Thoracic aorta (tissue), 2 donors: ENCODE measurements around the gene ARID1B. TPM values are rescaled to one million over a fixed set of nuclear protein-coding genes. Genes with fewer than 3 reads are reported as not detected.

ENCODE experiments used
- ATAC-seq: fragments of 150-250 bp; one replicate; pipeline ENCODE4 v1.8.0; 2017; ENCODE audit warnings: low read depth; ENCODE audit not compliant: insufficient number of reproducible peaks, low FRiP score
- DNase-seq: peaks from one replicate; pipeline ENCODE4 v3.0.0-alpha.2; 2020; ENCODE audit warnings: low spot score
- H3K27ac ChIP-seq, 2 donors: fragments of 200-600 bp; sonication (generic); 1 replicate in 1 of 2; 2 replicates in 1 of 2; pipeline ENCODE4 v1.5.1; 2016; ENCODE audit warnings: mild to moderate bottlenecking in 2 of 2, moderate library complexity in 2 of 2
- H3K27me3 ChIP-seq: fragments of 200-600 bp; sonication (generic); replicated peaks from 2 replicates; pipeline ENCODE4 v1.6.0; 2016; ENCODE audit warnings: mild to moderate bottlenecking; ENCODE audit not compliant: insufficient read depth
- H3K36me3 ChIP-seq: fragments of 200-600 bp; sonication (generic); one replicate; pipeline ENCODE4 v1.5.1; 2016
- H3K4me1 ChIP-seq, 2 donors: fragments of 200-600 bp; sonication (generic); 1 replicate in 1 of 2; 2 replicates in 1 of 2; pipeline versions ENCODE4 v1.5.1 to v1.6.0; 2016; ENCODE audit warnings: low read depth in 2 of 2, mild to moderate bottlenecking in 1 of 2; ENCODE audit not compliant: control insufficient read depth in 1 of 2
- H3K4me3 ChIP-seq: fragments of 200-600 bp; sonication (generic); 2 replicates; pipeline ENCODE4 v1.5.1; 2016; ENCODE audit warnings: mild to moderate bottlenecking
- H3K9me3 ChIP-seq: fragments of 200-600 bp; sonication (generic); 2 replicates; pipeline ENCODE4 v1.5.1; 2016
- total RNA-seq, 2 donors: library from RNA; depleted of rRNA; stranded (reverse); fragments of >200 nt; gene quantifications; one replicate each; pipeline versions ENCODE4 v1.1.0 to v1.2.3, GENCODE V29; 2016
- TF ChIP-seq, protein P1 (sequence below): fragments of 200-600 bp; sonication (generic); IDR thresholded peaks from one replicate; pipeline ENCODE4 v1.5.1; 2019; ENCODE audit warnings: antibody characterized with exemption

The ARID1B gene
- total RNA-seq, 2 donors from 2014 or later = 120 to 158 TPM

DNA sequence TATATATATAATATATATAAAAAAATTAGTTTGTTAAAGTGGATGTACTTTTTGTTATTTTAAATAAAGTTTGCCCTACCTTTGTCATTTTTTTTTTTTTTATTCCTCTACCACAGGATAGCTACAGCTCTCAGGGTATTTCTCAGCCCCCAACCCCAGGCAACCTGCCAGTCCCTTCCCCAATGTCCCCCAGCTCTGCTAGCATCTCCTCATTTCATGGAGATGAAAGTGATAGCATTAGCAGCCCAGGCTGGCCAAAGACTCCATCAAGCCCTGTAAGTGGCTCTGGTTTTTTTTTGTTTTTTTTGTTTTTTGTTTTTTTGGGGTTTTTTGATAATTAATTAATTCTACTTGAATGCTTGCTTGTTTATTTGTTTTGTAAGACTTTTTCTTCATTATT, 397.6 kb downstream of the ARID1B start:
- Histone ChIP-seq H3K4me1 (peaks cover 2 to 8% of the 10 kb centered on the region in 2 donors), H3K27ac (no peak overlapping the region), H3K27me3 (no peaks in the 10 kb centered on the region), H3K4me3 (no peak overlapping the region), H3K36me3 (no peaks in the 10 kb centered on the region), H3K9me3 (no peaks in the 10 kb centered on the region)
- DNase-seq (no peak), ATAC-seq (no peak)
- TF ChIP-seq, protein P1, sequence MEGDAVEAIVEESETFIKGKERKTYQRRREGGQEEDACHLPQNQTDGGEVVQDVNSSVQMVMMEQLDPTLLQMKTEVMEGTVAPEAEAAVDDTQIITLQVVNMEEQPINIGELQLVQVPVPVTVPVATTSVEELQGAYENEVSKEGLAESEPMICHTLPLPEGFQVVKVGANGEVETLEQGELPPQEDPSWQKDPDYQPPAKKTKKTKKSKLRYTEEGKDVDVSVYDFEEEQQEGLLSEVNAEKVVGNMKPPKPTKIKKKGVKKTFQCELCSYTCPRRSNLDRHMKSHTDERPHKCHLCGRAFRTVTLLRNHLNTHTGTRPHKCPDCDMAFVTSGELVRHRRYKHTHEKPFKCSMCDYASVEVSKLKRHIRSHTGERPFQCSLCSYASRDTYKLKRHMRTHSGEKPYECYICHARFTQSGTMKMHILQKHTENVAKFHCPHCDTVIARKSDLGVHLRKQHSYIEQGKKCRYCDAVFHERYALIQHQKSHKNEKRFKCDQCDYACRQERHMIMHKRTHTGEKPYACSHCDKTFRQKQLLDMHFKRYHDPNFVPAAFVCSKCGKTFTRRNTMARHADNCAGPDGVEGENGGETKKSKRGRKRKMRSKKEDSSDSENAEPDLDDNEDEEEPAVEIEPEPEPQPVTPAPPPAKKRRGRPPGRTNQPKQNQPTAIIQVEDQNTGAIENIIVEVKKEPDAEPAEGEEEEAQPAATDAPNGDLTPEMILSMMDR = no peak

DNA sequence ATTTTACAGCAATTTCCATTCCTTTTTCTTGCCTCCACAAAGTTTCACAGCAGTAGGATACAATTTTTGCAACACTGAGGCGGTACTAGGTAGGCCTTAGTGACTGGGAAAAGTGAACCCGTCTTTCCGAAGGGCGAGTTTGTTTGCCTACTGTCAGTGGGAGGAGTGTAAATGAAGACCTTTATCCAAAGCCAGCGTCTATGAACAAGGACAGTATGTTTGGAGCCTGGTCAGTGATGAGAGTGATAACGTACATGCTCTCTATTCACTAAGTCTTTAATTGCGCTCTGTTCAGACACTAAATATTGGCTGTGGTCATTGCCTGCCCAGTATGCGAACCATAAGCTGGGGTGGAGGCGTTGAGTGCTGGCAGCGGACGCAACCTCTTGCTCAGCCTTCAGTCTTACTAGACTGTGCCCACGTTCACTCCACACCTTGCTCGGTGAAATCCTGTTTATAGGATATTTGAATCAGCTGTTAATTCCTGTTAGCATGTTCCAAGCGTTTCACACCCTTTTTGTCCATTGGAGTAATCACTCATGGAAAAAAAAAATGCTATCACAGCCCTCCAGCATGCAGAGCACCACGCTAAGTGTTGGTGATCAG, 400.7 kb downstream of the ARID1B start:
- H3K9me3 ChIP-seq = no peaks in the 10 kb centered on the region
- DNase-seq (no peak), ATAC-seq (no peak)

DNA sequence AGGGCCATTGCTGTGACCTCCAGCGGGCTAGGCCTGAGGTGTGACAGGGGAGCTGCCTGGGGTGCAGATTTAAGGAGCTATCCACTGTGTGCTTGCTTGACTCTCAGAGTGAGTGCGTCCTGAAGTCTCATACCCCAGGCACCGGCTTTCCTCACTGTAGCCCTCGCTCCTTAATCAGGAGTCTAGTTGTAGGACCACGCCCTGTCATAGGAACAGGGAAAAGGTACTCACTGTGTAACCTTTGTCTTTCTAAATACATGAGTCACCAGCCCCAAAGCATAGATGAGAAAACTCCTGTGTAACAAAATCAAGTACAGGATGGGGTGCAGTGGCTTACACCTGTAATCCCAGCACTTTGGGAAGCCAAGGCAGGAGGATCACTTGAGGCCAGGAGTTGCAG, 404.5 kb downstream of the ARID1B start:
- TF ChIP-seq, protein P1 = no peak
- H3K27ac ChIP-seq = no peak overlapping the region

More for the DNA sequence above, 400.7 kb downstream of the ARID1B start:
- no peak overlapping the region for H3K27ac ChIP-seq
- no peaks in the 10 kb centered on the region for H3K4me1 ChIP-seq
- TF ChIP-seq, protein P1 = no peak
- no peak overlapping the region for H3K4me3 ChIP-seq
- H3K36me3 ChIP-seq = peaks cover 5% of the 10 kb centered on the region
- H3K27me3 ChIP-seq = no peaks in the 10 kb centered on the region

DNA sequence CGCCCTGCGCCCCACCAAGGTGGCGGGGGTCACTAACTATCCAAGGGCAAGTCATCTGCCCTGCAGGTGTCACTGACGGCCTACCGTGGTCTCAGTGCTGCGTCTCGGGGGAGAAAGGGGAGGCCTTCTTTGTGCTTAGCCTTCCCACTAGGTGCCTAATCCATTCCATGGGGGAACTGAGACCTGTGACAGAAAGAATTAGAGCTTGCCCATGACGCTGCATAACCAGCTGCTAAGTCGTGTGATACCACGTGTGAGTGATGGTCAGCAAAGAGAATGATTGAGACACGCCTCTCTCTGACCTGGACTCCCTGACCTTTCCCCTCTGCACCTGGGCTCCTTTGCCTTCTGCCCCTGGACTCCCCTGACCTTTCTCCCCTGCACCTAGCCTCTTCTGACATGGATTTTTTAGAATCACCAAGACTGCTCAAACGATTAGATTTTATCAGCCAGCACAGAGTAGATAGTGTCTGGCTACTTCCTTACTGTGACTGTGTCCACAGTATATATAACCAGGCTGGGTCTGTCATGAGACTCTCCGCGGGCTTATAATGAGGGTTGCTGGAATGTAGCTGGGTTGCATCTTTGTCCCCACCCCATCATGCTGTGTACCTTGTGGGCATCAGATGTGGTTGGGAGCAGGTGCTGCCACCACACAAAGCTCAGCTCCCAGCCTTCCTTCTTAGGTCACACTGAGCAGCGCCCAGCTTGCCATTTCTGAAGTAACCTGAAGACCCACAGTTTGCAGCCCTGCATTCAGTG, 405.5 kb downstream of the ARID1B start:
- H3K4me1 ChIP-seq = peaks cover 3 to 19% of the 10 kb centered on the region in 2 donors
- no peak overlapping the region for H3K27ac ChIP-seq
- DNase-seq (no peak), ATAC-seq (no peak)
- no peaks in the 10 kb centered on the region for H3K9me3 ChIP-seq
- no peak overlapping the region for H3K4me3 ChIP-seq
- TF ChIP-seq, protein P1 = no peak
- H3K36me3 ChIP-seq = peaks cover 19% of the 10 kb centered on the region
- H3K27me3 ChIP-seq = no peaks in the 10 kb centered on the region

More for the DNA sequence above, 404.5 kb downstream of the ARID1B start:
- no peaks in the 10 kb centered on the region for H3K9me3 ChIP-seq
- H3K27me3 ChIP-seq = no peaks in the 10 kb centered on the region
- peaks cover 19% of the 10 kb centered on the region for H3K36me3 ChIP-seq
- no peak for ATAC-seq
- no peak overlapping the region for H3K4me3 ChIP-seq
- peaks cover under 1 to 9% of the 10 kb centered on the region in 2 donors for H3K4me1 ChIP-seq
- no peak for DNase-seq

DNA sequence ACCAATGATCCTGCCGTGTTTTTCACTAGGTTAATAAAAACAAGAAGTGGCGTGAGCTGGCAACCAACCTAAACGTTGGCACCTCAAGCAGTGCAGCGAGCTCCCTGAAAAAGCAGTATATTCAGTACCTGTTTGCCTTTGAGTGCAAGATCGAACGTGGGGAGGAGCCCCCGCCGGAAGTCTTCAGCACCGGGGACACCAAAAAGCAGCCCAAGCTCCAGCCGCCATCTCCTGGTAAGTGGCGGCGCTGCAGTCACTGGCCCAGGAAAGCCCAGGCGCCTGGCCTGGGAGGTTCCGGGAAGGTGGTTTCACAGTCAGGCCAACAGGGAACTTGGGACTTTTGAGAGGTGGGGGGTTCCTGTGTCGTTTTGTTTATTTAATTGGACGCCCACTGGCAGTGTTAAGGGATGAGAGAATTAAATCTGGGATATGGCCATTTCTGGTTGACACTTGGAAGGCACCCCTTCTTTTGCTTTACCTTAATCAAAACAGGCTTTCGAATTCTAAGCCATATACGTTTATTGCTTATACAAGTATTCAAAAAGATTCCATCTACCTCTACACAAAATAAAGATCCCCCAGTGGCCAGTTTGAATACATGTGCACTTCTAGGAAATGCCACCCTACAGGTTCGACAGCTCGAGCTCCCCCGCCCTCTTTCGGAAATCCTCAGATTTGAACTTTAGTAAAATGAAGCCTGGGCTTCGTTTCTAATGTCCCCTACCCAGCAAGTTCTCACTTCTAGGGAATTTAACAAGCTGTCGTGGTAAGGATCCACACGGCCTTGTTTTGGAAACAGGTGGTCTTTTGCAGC, 407.2 kb downstream of the ARID1B start:
- TF ChIP-seq, protein P1 = peak; percentile 95
- Histone ChIP-seq H3K27me3 (no peaks in the 10 kb centered on the region), H3K4me3 (peak overlapping the region; percentile 51), H3K27ac (peak overlapping the region; percentile 3 to 37), H3K9me3 (no peaks in the 10 kb centered on the region), H3K36me3 (peaks cover 19% of the 10 kb centered on the region), H3K4me1 (peaks cover 3 to 30% of the 10 kb centered on the region in 2 donors)
- DNase-seq (no peak), ATAC-seq (no peak)
